ENCODE measurements around the gene KCNT1. TPM values are rescaled to one million over a fixed set of nuclear protein-coding genes. Genes with fewer than 3 reads are reported as not detected.

KCNT1 gene
- polyA plus RNA-seq, 2 of the 4 experiments (the other 2 are of a cell fraction) = not detected

GRCh38 chr9:135804581-135805421 lies 102.8 kb downstream of the KCNT1 start:
- Histone ChIP-seq H3K9me3 (no peaks in the 10 kb centered on the region), H3K4me1 (no peaks in the 10 kb centered on the region), H3K27ac (no peak overlapping the region), H3K4me2 (no peak overlapping the region), H3K4me3 (no peak overlapping the region)
- 84% methylated on average over 23 of the region's 24 CpGs for WGBS (ENCODE audit: missing lambda C conversion rate)
- DNase-seq (ENCODE audit: low read depth in 1 of 2, low spot score in 1 of 2) = no peak
- peak; percentile 48 to 65; a peak in 3 of 6 replicates for ATAC-seq
- no peak for FAIRE-seq
- ChIA-PET POLR2A (no interaction called here), CTCF (interaction anchor here (1.9 kb wide), 1 partner anchor 11 kb away, joined by 4 read pairs; no protein-coding TSS in a partner anchor)
- TF ChIP-seq RAD21 (conservative IDR thresholded peaks at IDR 0.05 in 1 of 2, IDR thresholded peaks at IDR 0.05 in 1 of 2) (0 out of 5 replicates have a peak, but pooled peaks of 1 of the 2 experiments have one; percentile 7), TFCP2L1 (CRISPR knock-in tag; IDR thresholded peaks at IDR 0.05) (no peak)

GRCh38 chr9:135805422-135806022 lies 103.5 kb downstream of the KCNT1 start:
- Histone ChIP-seq H3K27ac (no peak overlapping the region), H3K4me3 (no peak overlapping the region), H3K4me2 (no peak overlapping the region), H3K4me1 (no peaks in the 10 kb centered on the region), H3K9me3 (no peaks in the 10 kb centered on the region)
- POLR2A ChIA-PET = no interaction called here
- CTCF ChIA-PET = no interaction called here
- ATAC-seq (no peak), DNase-seq (ENCODE audit: low read depth in 1 of 2, low spot score in 1 of 2) (no peak), FAIRE-seq (no peak)
- WGBS (ENCODE audit: missing lambda C conversion rate) = 91% methylated on average over 16 of the region's 22 CpGs
- TF ChIP-seq PBX3 (IDR thresholded peaks at IDR 0.05) (no peak), SMC3 (IDR thresholded peaks at IDR 0.05) (no peak), HOXB13 (CRISPR knock-in tag; IDR thresholded peaks at IDR 0.05; ENCODE audit: low read depth) (no peak)

GRCh38 chr9:135809166-135809565 lies 107.2 kb downstream of the KCNT1 start:
- Histone ChIP-seq H3K4me1 (no peaks in the 10 kb centered on the region), H3K4me3 (no peak overlapping the region), H3K9me3 (no peaks in the 10 kb centered on the region), H3K4me2 (no peak overlapping the region), H3K27ac (no peak overlapping the region)
- 90% methylated on average over 10 of the region's 10 CpGs for WGBS (ENCODE audit: missing lambda C conversion rate)
- TF ChIP-seq MAFK (IDR thresholded peaks at IDR 0.05; ENCODE audit: partially characterized antibody) (peak; percentile 15), JUN (IDR thresholded peaks at IDR 0.05) (no peak)
- DNase-seq (ENCODE audit: low read depth in 1 of 2, low spot score in 1 of 2) (no peak), ATAC-seq (no peak), FAIRE-seq (no peak)
- ChIA-PET CTCF (no interaction called here), POLR2A (no interaction called here)

DNA sequence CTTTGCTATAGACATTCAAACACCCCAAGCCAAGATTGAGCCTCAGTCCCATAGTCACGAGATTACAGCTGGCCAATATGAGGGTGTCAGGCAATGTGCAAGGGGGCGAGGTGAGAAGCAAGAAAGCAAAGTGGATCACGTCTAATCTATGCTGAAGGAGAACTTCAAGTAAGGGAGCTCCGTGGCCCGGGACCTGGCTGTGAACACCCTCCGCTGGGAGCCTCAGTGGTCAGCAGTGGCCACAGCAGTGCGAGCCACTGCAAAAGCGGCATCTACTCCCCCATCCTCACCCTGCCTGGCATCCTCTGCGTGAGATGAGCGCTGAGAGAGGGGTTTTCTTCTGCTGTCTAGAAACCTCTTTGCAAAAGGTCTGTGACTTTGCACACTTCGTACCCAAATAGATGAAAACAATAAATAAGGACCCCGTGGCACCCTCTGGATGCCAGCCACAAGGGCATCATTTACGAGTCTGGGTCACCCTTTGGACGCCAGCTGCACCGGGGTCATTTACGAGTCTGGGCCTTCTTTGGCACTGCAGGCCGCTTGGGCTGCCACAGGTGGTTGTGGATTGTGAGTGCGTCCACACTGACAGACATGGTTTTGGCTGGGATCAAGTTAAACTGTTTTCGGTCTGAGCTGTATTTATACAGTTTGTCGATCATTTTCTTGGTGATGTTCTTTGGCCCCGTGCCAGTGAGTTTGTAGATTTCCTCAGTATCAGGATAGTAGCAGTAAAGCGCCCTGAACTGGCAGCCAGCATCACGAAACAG lies 109.0 kb downstream of the KCNT1 start:
- Histone ChIP-seq H3K4me1 (no peaks in the 10 kb centered on the region), H3K4me3 (no peak overlapping the region), H3K27ac (no peak overlapping the region), H3K9me3 (no peaks in the 10 kb centered on the region), H3K4me2 (no peak overlapping the region)
- ATAC-seq (no peak), DNase-seq (ENCODE audit: low read depth in 1 of 2, low spot score in 1 of 2) (no peak), FAIRE-seq (no peak)
- CTCF ChIA-PET = interaction anchor here (1.5 kb wide), 2 partner anchors 14 to 107 kb away, joined by 3 to 5 read pairs; no protein-coding TSS in a partner anchor
- POLR2A ChIA-PET = no interaction called here
- 90% methylated on average over 22 of the region's 23 CpGs for WGBS (ENCODE audit: missing lambda C conversion rate)
- TF ChIP-seq BHLHE40 (IDR thresholded peaks at IDR 0.05; ENCODE audit: low read depth, low read length) (no peak), KDM5A (IDR thresholded peaks at IDR 0.05) (no peak)

GRCh38 chr9:135811801-135812200 lies 109.8 kb downstream of the KCNT1 start:
- POLR2A ChIA-PET = no interaction called here
- CTCF ChIA-PET = interaction anchor here (1.5 kb wide), 1 partner anchor 14 kb away, joined by 5 read pairs; no protein-coding TSS in a partner anchor
- 94% methylated on average over 11 of the region's 11 CpGs for WGBS (ENCODE audit: missing lambda C conversion rate)
- Histone ChIP-seq H3K27ac (no peak overlapping the region), H3K4me1 (no peaks in the 10 kb centered on the region), H3K4me2 (no peak overlapping the region), H3K9me3 (no peaks in the 10 kb centered on the region), H3K4me3 (no peak overlapping the region)
- DNase-seq (ENCODE audit: low read depth in 1 of 2, low spot score in 1 of 2) = no peak
- TF ChIP-seq RCOR1 (IDR thresholded peaks at IDR 0.05; ENCODE audit: low read depth, low read length) = no peak
- no peak for TF ChIP-seq RAD21 (conservative IDR thresholded peaks at IDR 0.05 in 1 of 2, IDR thresholded peaks at IDR 0.05 in 1 of 2)
- no peak for TF ChIP-seq RNF2 (IDR thresholded peaks at IDR 0.05; ENCODE audit: borderline replicate concordance, low read depth)
- no peak for TF ChIP-seq CHD2 (IDR thresholded peaks at IDR 0.05; ENCODE audit: low read length, partially characterized antibody)
- TF ChIP-seq, protein P1, sequence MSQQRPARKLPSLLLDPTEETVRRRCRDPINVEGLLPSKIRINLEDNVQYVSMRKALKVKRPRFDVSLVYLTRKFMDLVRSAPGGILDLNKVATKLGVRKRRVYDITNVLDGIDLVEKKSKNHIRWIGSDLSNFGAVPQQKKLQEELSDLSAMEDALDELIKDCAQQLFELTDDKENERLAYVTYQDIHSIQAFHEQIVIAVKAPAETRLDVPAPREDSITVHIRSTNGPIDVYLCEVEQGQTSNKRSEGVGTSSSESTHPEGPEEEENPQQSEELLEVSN (IDR thresholded peaks at IDR 0.05; ENCODE audit: borderline replicate concordance, low read depth) = no peak
- no peak for TF ChIP-seq NR3C1 (IDR thresholded peaks at IDR 0.05)
- TF ChIP-seq, protein P2, sequence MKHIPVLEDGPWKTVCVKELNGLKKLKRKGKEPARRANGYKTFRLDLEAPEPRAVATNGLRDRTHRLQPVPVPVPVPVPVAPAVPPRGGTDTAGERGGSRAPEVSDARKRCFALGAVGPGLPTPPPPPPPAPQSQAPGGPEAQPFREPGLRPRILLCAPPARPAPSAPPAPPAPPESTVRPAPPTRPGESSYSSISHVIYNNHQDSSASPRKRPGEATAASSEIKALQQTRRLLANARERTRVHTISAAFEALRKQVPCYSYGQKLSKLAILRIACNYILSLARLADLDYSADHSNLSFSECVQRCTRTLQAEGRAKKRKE (CRISPR knock-in tag; IDR thresholded peaks at IDR 0.05; ENCODE audit: low read depth) = no peak
- TF ChIP-seq GATA3 (IDR thresholded peaks at IDR 0.05; ENCODE audit: borderline replicate concordance) = no peak
- no peak for TF ChIP-seq EP300 (IDR thresholded peaks at IDR 0.05)
- no peak for TF ChIP-seq EHMT2 (IDR thresholded peaks at IDR 0.05; ENCODE audit: low read depth)
- no peak for ATAC-seq
- no peak for FAIRE-seq
